Endothelial cell (in vitro differentiated cells): ENCODE measurements around the gene IL20. TPM values are rescaled to one million over a fixed set of nuclear protein-coding genes. Genes with fewer than 3 reads are reported as not detected.

ENCODE experiments used
- DNase-seq: peaks from one replicate; pipeline ENCODE4 v3.0.0; 2021; ENCODE audit warnings: low spot score
- H3K27ac Mint-ChIP-seq: one replicate; pipeline ENCODE4 v1.8.0; 2021; ENCODE audit warnings: mixed read lengths, inconsistent platforms; ENCODE audit not compliant: unreplicated experiment
- H3K27me3 Mint-ChIP-seq: one replicate; pipeline ENCODE4 v1.8.0; 2021; ENCODE audit warnings: mild to moderate bottlenecking, moderate library complexity, mixed read lengths, inconsistent platforms; ENCODE audit not compliant: unreplicated experiment
- H3K36me3 Mint-ChIP-seq: one replicate; pipeline ENCODE4 v1.8.0; 2021; ENCODE audit warnings: mild to moderate bottlenecking, low read depth, mixed read lengths, inconsistent platforms; ENCODE audit not compliant: unreplicated experiment
- H3K4me1 Mint-ChIP-seq: one replicate; pipeline ENCODE4 v1.8.0; 2021; ENCODE audit warnings: mild to moderate bottlenecking, mixed read lengths, inconsistent platforms; ENCODE audit not compliant: unreplicated experiment
- H3K4me3 Mint-ChIP-seq: one replicate; pipeline ENCODE4 v1.8.0; 2021; ENCODE audit warnings: mild to moderate bottlenecking, mixed read lengths, inconsistent platforms; ENCODE audit not compliant: unreplicated experiment
- H3K9me3 Mint-ChIP-seq: one replicate; pipeline ENCODE4 v1.8.0; 2021; ENCODE audit warnings: mixed read lengths, inconsistent platforms; ENCODE audit not compliant: unreplicated experiment
- CTCF ChIP-seq: fragments of 200-600 bp; sonication (generic); IDR thresholded peaks from one replicate; pipeline ENCODE4 v1.5.0; 2021; ENCODE audit warnings: antibody characterized with exemption; ENCODE audit not compliant: unreplicated experiment
- total RNA-seq: library from RNA; stranded (reverse); fragmentation: NEBNext Ultra II Directional; extraction: Animal tissue kit (Norgen Biotek cat#: 25700); gene quantifications from one replicate; pipeline ENCODE4 v1.2.1, GENCODE V29; 2021; ENCODE audit not compliant: unreplicated experiment

The IL20 gene
- total RNA-seq, 1 donor from 2014 or later = not detected

- no peak overlapping the region for H3K27ac Mint-ChIP-seq
- no peak overlapping the region for H3K4me3 Mint-ChIP-seq
- no peak for DNase-seq
- no peak for TF ChIP-seq CTCF
- H3K27me3 Mint-ChIP-seq = peaks cover 1% of the 10 kb centered on the region
- peaks cover 3% of the 10 kb centered on the region for H3K4me1 Mint-ChIP-seq
- no peaks in the 10 kb centered on the region for H3K9me3 Mint-ChIP-seq
- no peaks in the 10 kb centered on the region for H3K36me3 Mint-ChIP-seq
Observed at GRCh38 chr1:206834217-206834616, 31.2 kb upstream of the IL20 start.

DNA sequence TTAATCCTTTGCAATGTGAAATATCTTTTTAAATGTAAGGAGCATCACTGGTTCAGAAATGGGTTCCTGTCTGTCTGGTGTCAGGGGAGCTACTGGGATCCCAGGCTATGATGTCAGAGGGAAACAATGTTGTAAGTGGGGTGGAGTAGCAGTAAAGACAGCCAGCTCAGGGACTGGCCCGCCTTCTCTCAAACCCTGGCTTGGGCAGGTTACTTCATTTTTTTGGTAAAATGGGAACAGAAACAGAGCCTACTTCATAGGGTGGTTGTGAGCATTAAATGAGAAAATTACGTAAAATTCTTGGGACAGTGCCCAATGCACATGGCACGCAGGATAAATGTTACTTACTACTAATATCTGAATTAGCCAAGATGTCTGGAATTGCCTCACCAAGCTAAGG, 30.7 kb upstream of the IL20 start:
- Mint-ChIP-seq H3K27ac (no peak overlapping the region), H3K27me3 (peaks cover 1% of the 10 kb centered on the region), H3K9me3 (no peaks in the 10 kb centered on the region), H3K4me3 (no peak overlapping the region), H3K4me1 (peaks cover 4% of the 10 kb centered on the region), H3K36me3 (no peaks in the 10 kb centered on the region)
- no peak for DNase-seq
- no peak for TF ChIP-seq CTCF

DNA sequence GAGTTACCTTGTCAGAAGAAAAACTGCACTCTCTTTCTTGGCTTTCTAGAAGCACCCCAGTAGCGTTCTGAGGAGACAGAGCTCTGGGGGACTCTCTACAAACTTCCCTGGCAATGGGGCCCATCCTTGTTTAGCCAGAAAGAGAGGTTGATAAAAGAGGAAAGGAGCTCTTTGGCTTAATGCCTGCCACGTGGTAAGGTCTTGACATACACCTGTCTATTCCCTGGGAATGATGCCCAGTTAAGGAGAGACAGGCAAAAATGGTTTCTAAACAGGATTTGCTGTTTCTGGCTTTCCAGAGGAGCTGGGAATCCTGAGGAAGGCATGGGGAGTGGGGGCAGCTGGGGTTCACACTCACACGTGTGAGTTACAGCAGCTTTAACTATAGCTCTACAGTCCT, 30.2 kb upstream of the IL20 start:
- peaks cover 6% of the 10 kb centered on the region for H3K4me1 Mint-ChIP-seq
- no peak overlapping the region for H3K27ac Mint-ChIP-seq
- TF ChIP-seq CTCF = no peak
- H3K9me3 Mint-ChIP-seq = no peaks in the 10 kb centered on the region
- H3K4me3 Mint-ChIP-seq = no peak overlapping the region
- DNase-seq = no peak
- peaks cover 1% of the 10 kb centered on the region for H3K27me3 Mint-ChIP-seq
- H3K36me3 Mint-ChIP-seq = no peaks in the 10 kb centered on the region

DNA sequence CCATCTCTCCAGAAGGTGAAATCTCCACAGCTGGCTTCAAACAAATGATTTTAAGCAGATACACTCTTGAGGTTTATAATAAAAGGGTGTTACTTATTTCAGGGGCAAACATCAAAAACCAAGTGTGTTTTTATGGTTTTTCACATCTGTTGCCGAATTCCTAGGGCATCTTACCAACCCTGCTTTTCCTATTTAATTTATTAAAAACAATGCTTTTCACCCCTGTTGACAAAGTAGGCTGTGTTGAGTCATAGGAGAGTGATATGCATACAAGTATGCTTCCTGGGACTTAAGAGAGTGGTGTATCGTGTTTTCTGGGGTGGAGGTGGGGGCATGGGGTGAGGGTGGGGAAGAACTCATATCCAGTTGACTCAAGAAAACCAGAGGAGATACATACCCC, 29.3 kb upstream of the IL20 start:
- DNase-seq = no peak
- no peak for TF ChIP-seq CTCF
- peaks cover 1% of the 10 kb centered on the region for H3K27me3 Mint-ChIP-seq
- H3K9me3 Mint-ChIP-seq = no peaks in the 10 kb centered on the region
- no peaks in the 10 kb centered on the region for H3K36me3 Mint-ChIP-seq
- H3K4me3 Mint-ChIP-seq = no peak overlapping the region
- H3K27ac Mint-ChIP-seq = no peak overlapping the region
- H3K4me1 Mint-ChIP-seq = peaks cover 6% of the 10 kb centered on the region

DNA sequence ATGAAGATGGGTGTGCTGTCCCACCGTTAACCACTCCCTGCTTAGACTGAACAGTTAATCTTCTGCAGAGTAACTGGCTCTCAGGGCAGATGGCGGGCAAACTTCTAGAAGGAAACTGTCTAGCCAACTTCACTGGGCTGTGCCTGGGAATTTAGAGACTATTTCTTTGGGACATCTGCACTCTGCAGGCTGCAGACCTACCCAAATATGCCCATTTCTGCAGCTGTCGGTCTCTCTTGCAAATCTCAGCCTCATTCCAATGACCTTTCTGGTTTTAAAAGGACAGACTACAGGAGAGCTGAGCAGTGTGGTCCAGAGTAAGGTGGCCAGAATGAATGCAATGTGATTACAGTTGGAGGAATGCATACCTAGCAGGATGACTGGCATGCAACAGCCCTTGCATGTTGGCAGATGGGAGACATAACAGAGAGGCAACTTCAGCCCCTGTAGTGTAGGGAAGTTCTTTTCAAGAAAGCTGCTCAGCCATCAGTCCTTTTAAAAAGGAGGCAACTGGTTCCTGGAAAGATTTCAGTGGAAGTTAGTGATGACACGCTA, 26.3 kb upstream of the IL20 start:
- H3K9me3 Mint-ChIP-seq = no peaks in the 10 kb centered on the region
- no peak overlapping the region for H3K27ac Mint-ChIP-seq
- H3K36me3 Mint-ChIP-seq = no peaks in the 10 kb centered on the region
- no peak for DNase-seq
- peaks cover 6% of the 10 kb centered on the region for H3K4me1 Mint-ChIP-seq
- no peak for TF ChIP-seq CTCF
- peaks cover 1% of the 10 kb centered on the region for H3K27me3 Mint-ChIP-seq
- no peak overlapping the region for H3K4me3 Mint-ChIP-seq
